Thoracic aorta (tissue), 2 donors: ENCODE data around the gene DYNLRB1. TPM values are rescaled to one million over a fixed set of nuclear protein-coding genes. Genes with fewer than 3 reads are reported as not detected.
A peak's percentile ranks its signal among the peaks of the same experiment; 100 is the strongest.

Source experiments
- ATAC-seq: fragments of 150-250 bp; one replicate; pipeline ENCODE4 v1.8.0; 2017; ENCODE audit warnings: low read depth; ENCODE audit not compliant: insufficient number of reproducible peaks, low FRiP score
- DNase-seq: peaks from one replicate; pipeline ENCODE4 v3.0.0-alpha.2; 2020; ENCODE audit warnings: low spot score
- H3K27ac ChIP-seq, 2 donors: fragments of 200-600 bp; sonication (generic); 1 replicate in 1 of 2; 2 replicates in 1 of 2; pipeline ENCODE4 v1.5.1; 2016; ENCODE audit warnings: mild to moderate bottlenecking in 2 of 2, moderate library complexity in 2 of 2
- H3K27me3 ChIP-seq: fragments of 200-600 bp; sonication (generic); replicated peaks from 2 replicates; pipeline ENCODE4 v1.6.0; 2016; ENCODE audit warnings: mild to moderate bottlenecking; ENCODE audit not compliant: insufficient read depth
- H3K36me3 ChIP-seq: fragments of 200-600 bp; sonication (generic); one replicate; pipeline ENCODE4 v1.5.1; 2016
- H3K4me1 ChIP-seq, 2 donors: fragments of 200-600 bp; sonication (generic); 1 replicate in 1 of 2; 2 replicates in 1 of 2; pipeline versions ENCODE4 v1.5.1 to v1.6.0; 2016; ENCODE audit warnings: low read depth in 2 of 2, mild to moderate bottlenecking in 1 of 2; ENCODE audit not compliant: control insufficient read depth in 1 of 2
- H3K4me3 ChIP-seq: fragments of 200-600 bp; sonication (generic); 2 replicates; pipeline ENCODE4 v1.5.1; 2016; ENCODE audit warnings: mild to moderate bottlenecking
- H3K9me3 ChIP-seq: fragments of 200-600 bp; sonication (generic); 2 replicates; pipeline ENCODE4 v1.5.1; 2016
- CTCF ChIP-seq: fragments of 200-600 bp; sonication (generic); IDR thresholded peaks from one replicate; pipeline ENCODE4 v1.5.1; 2019; ENCODE audit warnings: antibody characterized with exemption
- total RNA-seq, 2 donors: library from RNA; depleted of rRNA; stranded (reverse); fragments of >200 nt; gene quantifications; one replicate each; pipeline versions ENCODE4 v1.1.0 to v1.2.3, GENCODE V29; 2016

The DYNLRB1 gene
- total RNA-seq, 2 donors from 2014 or later, result 115 to 138 TPM

- H3K27me3 ChIP-seq, result no peaks in the 10 kb centered on the region
- H3K9me3 ChIP-seq, result no peaks in the 10 kb centered on the region
- no peak overlapping the region for H3K4me3 ChIP-seq
- H3K4me1 ChIP-seq, result no peaks in the 10 kb centered on the region
- ATAC-seq (no peak), DNase-seq (no peak)
- H3K27ac ChIP-seq, result no peak overlapping the region
- TF ChIP-seq CTCF, result no peak
- peaks cover 33% of the 10 kb centered on the region for H3K36me3 ChIP-seq
These were observed 25.2 kb downstream of the DYNLRB1 start for GRCh38 chr20:34541264-34541901.

- no peak for TF ChIP-seq CTCF
- Histone ChIP-seq H3K36me3 (peaks cover 29% of the 10 kb centered on the region), H3K27me3 (no peaks in the 10 kb centered on the region), H3K4me3 (no peak overlapping the region), H3K27ac (no peak overlapping the region), H3K4me1 (no peaks in the 10 kb centered on the region), H3K9me3 (no peaks in the 10 kb centered on the region)
- ATAC-seq (no peak), DNase-seq (no peak)
These were observed 25.7 kb downstream of the DYNLRB1 start for GRCh38 chr20:34541917-34542316.

GRCh38 chr20:34542439-34542838, 26.2 kb downstream of the DYNLRB1 start:
- H3K4me1 ChIP-seq, result no peaks in the 10 kb centered on the region
- peaks cover 24% of the 10 kb centered on the region for H3K36me3 ChIP-seq
- TF ChIP-seq CTCF, result no peak
- H3K27me3 ChIP-seq, result no peaks in the 10 kb centered on the region
- H3K4me3 ChIP-seq, result no peak overlapping the region
- no peak overlapping the region for H3K27ac ChIP-seq
- ATAC-seq, result no peak
- DNase-seq, result no peak
- no peaks in the 10 kb centered on the region for H3K9me3 ChIP-seq

DNA sequence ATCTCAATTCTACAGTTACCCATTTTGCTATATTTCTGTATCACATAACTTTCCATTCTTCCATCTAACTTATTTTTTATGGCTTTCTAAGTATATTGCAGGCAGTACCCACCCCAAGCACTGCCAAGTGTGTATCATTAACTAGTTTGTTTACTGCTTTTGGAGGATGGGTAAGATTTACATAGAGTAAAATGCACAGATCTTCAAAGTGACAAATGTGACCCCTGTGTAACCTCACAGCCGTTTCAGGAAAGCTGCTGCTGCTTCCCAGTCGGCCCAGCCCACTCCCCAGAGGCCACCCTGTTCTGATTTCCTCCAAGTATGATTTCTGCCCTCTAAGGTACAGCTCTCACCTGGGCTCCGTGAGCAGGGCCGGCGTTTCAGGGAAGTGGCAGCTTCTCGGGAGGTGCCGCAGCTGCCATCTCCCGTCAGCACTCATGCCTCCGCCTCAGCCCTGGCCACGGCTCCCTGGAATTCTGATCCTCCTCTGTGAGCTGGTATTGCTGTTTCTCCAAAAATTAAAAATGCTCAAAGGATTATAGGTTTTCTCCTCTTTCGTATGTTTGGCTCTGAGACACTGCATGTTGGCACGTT, 27.3 kb downstream of the DYNLRB1 start:
- ATAC-seq (no peak), DNase-seq (no peak)
- no peak for TF ChIP-seq CTCF
- Histone ChIP-seq H3K36me3 (peaks cover 20% of the 10 kb centered on the region), H3K27ac (no peak overlapping the region), H3K4me1 (no peaks in the 10 kb centered on the region), H3K9me3 (no peaks in the 10 kb centered on the region), H3K27me3 (no peaks in the 10 kb centered on the region), H3K4me3 (no peak overlapping the region)

DNA sequence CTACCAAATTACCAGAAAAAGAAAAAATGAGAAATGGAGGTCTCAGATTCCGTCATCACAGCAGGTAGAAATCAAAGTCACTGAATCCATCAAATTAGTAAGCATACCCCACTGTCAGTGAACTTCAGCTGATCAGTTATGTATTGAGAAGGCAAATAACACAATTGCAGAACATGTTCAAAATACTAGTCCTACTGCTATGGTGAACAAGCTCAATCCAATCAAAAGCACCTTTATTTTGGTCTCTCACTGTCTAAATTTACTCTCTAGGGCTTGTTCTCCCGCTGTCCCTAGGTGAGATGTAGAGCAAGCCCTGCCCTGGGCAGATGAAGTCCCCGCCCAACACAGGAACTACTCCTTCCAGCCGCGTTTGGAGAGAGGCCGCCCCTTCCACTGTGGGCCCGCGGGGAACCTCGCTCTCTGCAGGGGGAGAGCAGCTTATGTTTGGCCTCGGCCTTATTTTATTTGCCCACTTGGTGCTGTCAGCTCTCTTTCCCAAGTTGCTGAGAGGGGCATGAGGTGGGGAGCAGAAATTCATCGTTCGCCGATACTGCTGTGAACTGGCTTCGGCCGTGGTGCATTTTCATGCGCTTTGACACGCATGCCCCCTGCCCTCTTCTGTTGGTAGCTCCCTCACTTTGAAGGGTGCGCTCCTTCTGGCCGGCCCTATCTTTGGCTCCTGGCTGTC, 28.0 kb downstream of the DYNLRB1 start:
- Histone ChIP-seq H3K9me3 (no peaks in the 10 kb centered on the region), H3K4me1 (no peaks in the 10 kb centered on the region), H3K36me3 (peaks cover 20% of the 10 kb centered on the region), H3K27me3 (no peaks in the 10 kb centered on the region), H3K4me3 (peak overlapping the region; percentile 16), H3K27ac (no peak overlapping the region)
- DNase-seq (no peak), ATAC-seq (no peak)
- no peak for TF ChIP-seq CTCF
